Bone marrow (tissue), 2 donors: Measurements from ENCODE around the gene TMEM168.
"Not testable (repeated sequence)": the region's sequence is repeated elsewhere in the genome, so short reads cannot be mapped to it uniquely, and the experiment has no call there.

Experiments used
- DNase-seq, 2 donors: peaks; one replicate each; lab custom pipeline; 2025; lab: John Stamatoyannopoulos, UW

Gene TMEM168

DNA sequence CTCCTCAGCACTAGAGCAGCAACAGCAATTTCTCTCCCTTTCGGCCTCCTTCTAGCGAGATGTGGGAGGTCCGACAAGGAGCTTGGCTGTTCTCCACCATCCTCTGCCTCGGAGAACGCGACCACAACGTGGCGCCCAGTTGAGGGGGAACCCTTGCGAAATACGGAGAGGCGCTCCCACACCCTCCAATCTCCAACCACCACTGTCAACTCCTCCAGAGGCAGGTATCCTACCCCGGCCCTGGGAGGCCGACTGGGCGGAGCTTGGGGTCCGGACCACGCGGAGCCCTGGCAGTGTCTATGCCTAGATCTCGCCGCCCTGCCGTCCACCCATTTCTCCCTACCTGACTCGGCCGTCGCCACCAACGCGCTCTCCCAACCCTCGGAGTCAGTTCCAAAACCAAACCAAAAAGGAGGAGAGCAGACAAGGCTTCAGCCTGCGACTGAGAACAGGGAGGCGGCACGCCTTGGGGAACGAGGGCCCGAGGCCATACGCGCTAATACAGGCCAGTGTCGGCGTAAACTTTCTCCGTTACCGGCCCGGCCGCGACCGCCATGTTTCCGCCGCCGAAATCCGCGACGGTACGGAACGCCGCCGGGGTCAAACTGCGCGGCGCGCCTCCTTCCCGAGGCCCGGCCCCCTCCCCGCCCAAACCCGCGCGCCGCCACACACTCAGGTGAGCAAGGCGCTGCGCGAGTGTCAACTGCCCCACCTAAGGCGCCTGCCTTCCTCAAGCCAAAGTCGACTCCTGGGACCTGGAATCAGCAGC, at the start of gene TMEM168:
TMEM168 (minus strand) TSS at position 577 of the 769 bp plus-strand sequence. CDS start 5,568 bp downstream, outside the sequence.
- DNase-seq: peak; percentile 52 to 92

DNA sequence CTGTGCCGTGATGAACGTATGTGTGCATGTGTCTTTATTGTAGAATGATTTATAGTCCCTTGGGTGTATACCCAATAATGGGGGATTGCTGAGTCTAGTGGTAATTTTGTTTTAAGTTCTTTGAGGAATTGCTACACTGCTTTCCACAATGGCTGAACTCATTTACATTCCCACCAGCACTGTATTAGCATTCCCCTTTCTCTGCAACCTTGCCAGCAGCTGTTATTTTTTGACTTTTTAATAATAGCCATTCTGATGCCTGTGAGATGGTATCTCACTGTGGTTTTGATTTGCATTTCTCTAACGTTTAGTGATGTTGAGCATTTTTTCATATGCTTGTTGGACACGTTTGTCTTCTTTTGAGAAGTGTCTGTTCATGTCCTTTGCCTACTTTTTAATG, 45.7 kb upstream of the TMEM168 start:
- DNase-seq: not testable (repeated sequence)

- no peak for DNase-seq
Observed at GRCh38 chr7:112833082-112833481, 42.9 kb upstream of the TMEM168 start.

- DNase-seq: no peak
Observed at GRCh38 chr7:112830769-112831168, 40.6 kb upstream of the TMEM168 start.

DNA sequence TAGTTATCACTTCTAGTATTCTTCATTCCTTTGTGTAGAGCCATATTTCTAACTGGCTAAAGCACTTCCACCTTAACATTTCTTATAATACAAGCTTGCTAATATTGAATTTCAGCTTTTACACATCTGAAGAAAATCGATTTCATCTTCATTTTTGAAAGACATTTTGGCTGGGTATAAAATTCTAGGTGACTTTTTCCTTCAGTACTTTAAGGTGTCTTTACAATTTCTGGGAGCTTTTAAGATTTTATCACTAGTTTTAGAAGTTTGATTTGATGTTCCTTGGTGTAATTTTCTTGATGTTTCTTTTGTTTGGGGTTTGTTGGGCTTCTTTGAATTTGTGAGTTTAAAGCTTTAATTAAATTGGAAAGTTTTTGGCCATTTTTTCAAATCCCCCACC, 38.5 kb upstream of the TMEM168 start:
- no peak for DNase-seq

GRCh38 chr7:112821345-112821744, 31.2 kb upstream of the TMEM168 start:
- DNase-seq: no peak

DNA sequence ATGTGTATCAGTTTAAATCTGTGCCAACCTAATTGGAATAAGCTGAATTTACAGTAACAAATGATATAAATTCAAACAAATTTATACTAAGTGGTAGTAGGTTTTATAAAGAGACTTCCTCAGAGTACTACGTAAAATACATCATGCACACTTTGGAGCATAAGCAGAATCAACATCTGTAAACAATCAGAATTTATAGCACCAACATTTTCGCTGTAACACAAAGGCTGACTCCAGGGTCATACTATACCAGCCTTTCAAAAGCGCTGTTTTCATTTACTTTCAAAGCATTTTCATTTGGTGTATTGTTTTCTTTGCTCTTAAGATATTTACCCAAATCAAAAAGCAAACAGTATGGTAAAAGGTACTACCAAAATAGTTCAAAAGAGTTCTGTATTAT, 29.3 kb upstream of the TMEM168 start:
- no peak for DNase-seq

DNA sequence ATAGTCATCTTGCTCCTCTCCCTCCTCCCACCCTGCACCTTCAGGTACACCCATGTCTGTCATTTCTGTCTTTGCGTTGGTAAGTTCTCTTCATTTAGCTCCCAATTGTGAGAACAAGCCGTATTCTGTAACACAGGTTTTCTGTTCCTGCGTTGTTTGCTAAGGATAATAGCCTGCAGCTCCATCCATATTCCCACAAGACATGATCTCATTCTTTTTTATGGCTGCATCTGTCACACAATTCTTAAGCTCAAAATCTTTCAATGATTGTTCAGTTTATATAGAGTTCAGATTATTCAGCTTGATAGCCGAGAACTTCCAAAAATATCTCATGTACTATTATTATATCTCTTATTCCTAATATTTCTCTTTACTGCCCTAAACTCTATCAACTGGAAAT, 16.0 kb upstream of the TMEM168 start:
- no peak for DNase-seq

DNA sequence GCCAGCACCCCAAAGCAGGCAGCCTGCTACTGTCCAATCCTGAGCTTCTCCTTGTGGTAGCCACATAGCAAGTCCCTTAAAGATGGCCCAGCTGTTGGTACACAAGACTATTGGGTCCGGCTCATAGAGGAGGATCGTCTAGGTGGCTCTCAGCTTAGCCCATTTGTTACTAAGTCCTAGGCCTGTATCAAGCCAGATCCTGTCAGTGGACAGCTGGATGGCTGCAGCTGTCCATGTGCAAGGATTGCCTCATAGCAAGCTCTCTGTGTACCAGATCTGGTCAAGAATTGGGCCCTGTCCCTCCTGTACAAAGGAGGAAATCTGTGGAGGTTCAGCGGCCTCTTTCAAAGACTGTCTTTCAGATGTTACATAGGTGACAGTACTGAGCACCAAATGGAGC, 12.2 kb upstream of the TMEM168 start:
- no peak for DNase-seq

DNA sequence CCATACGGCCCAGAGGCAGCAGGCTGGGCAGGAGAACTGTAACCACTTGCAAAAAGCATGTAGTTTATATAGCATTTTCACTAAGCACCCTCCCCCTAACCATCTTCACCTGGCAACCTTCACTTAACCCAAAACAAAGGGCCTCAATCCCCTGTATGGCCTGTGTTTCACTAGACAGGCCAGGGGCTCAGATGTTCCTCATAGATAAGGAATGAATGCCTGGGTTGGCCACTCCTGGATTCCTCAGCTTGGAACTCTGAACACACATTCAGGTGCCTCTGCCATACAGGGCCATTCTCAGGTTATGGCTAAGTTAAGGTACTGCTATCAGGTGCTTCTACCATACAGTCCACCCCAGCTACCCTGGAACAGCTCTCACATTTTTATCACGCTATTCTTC, 10.3 kb upstream of the TMEM168 start:
- DNase-seq: no peak

GRCh38 chr7:112799448-112800120, 9.4 kb upstream of the TMEM168 start:
- DNase-seq: no peak

DNA sequence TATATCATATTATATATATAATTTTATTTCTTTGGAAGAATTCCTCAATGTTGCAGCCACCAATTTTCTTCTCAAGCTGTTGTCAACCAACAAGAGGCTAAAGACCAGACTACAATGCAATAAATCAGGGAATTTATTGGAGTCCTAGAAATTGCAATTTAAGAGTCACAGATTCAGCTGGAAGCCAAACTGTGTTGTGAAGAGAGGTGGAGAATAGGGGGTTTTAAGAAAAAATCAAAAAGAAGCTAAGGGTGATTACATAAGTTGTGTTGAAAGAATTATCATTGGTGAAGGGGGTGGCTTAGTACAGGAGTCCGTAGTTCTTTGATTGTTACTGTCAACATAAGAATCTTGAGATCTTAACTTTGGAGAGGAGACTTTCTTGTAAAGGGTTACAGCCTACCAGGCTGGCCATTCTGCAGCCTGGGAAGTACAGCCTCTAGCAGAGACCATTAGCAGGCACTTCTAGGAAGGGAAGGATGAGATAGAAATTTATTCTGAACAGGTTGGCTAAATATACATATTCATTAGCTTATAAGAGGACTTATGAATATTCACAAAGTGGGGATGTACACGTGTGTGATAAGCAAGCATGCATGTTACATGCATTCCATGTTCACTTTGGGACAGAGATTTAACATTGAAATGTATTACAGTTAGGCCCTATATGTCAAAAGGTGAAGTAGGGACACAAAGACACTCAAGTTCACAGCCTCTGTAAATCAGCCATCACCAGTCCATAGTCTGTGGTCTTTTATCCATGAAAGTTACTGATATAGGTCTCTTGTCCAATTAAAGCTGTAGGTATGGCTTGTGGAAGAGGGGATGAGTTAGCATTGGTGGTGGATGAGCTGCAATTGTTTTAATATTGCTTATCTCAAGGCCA, 8.3 kb upstream of the TMEM168 start:
- DNase-seq: no peak

- DNase-seq: not testable (repeated sequence)
Observed at GRCh38 chr7:112796552-112796951, 6.4 kb upstream of the TMEM168 start.

GRCh38 chr7:112792441-112792840, 2.2 kb upstream of the TMEM168 start:
- no peak for DNase-seq

DNA sequence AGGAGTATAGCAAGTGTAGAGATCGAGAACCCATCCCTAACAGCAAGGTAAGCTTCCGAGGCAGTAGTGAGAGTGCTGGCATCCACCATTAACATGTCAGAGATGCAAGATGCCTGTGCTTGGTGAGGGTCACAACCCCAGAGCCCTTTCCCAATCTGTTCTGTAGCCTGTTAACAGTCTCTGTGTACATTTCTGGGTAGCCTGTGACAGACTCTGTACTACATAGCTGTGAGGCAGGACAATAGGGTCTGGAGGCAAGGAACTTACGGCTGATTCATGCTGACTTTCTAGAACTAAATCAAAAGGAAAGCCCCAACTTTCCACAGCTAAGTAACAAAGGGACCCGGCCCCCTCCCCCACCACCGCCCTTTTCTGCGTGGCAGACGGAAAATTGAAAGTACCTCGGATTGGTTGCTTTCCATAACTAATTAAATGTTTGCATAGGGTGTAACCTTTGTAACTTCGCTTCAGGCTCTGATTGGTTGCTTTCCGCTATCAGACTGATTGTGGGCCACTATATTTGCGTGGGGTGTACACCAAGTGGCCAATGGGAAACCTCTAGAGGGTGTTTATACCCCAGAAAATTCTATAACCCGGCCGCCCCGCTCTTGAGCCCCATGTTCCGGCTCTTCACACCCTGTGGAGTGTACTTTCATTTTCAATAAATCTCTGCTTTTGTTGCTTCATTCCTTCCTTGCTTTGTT, 1.4 kb upstream of the TMEM168 start:
- no peak for DNase-seq

- peak in 1 of 2 donors; percentile 15 for DNase-seq
Observed at GRCh38 chr7:112790586-112791003, 402 bp upstream of the TMEM168 start.

- no peak for DNase-seq
Observed at GRCh38 chr7:112789453-112789816, 758 bp downstream of the TMEM168 start.

DNA sequence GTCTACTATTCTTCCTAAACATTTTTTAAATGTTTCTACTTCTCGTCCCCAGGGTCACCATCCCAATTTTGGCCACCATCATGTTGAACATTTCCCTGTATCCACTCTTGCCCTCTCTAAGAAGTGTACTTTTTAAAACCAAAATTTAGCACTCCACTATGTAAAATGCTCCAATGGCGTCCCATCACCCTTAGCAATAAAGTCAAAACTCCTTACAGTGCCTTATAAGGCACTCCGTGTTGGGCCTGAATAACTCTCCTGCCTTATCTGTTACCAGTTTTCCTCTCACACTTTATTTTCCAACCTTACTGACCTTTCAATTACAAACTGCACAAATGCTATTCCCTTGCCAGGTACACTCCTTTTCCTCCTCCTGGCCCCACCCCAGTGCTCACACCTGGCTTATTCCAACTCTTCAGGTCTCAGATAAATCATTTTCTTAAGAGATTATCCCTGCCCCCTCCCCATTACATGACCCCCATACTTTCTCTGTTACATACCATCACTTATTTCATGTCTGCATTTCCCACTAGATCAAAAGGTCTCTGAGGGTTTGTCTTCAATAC, 1.3 kb downstream of the TMEM168 start:
- DNase-seq: no peak

GRCh38 chr7:112784603-112785002, 5.6 kb downstream of the TMEM168 start:
- no peak for DNase-seq

- DNase-seq: no peak
Observed at GRCh38 chr7:112782498-112782897, 7.7 kb downstream of the TMEM168 start.

DNA sequence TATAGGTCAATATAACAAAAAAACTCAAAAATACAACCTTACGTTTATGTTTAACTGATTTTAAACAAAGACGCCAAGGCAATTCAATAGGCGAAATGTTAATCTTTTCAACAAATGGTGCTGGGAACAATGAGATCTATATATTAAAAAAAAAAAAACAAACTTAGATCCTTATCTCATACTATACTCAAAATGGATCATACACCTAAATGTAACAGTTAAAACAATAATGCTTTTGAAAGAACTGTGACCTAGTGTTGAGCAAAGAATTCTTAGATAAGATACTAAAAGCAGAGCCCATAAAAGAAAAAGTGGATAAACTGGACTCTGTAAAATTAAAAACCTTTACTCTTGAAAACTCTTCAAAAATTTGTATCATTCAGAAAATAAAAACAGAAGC, 8.6 kb downstream of the TMEM168 start:
- DNase-seq: no peak

GRCh38 chr7:112781110-112781509, 9.1 kb downstream of the TMEM168 start:
- no peak for DNase-seq
